IMR-90 (cell line): Measurements from ENCODE around the gene BTN2A1. TPM values are rescaled to one million over a fixed set of nuclear protein-coding genes. Genes with fewer than 3 reads are reported as not detected.

Experiments used
- ATAC-seq: fragments of 200-7000 bp; cut with Tn5 transposase; 2 replicates; pipeline ENCODE4 v1.9.1; 2020; ENCODE audit warnings: low read depth, mild to moderate bottlenecking, moderate library complexity
- BruUV-seq: library from RNA; stranded (reverse); fragments of 400-500 nt; replicated peaks from 2 replicates; lab custom pipeline; 2021; lab: Mats Ljungman, UMichigan
- CTCF ChIA-PET: fragments of 300-600 bp; formaldehyde crosslinking; extraction: SDS; loops from one replicate; lab custom pipeline; 2021; ENCODE audit warnings: antibody characterized with exemption; lab: Yijun Ruan, JAX
- POLR2A ChIA-PET: fragments of 300-600 bp; sonication (Branson Sonifier 250); formaldehyde crosslinking; loops from one replicate; lab custom pipeline; 2022; ENCODE audit warnings: antibody characterized with exemption; ENCODE audit not compliant: unreplicated experiment; lab: Charles Lee
- DNase-seq: peaks from one replicate; pipeline ENCODE4 v3.0.0; 2013
- H2AFZ ChIP-seq: replicated peaks from 2 replicates; pipeline ENCODE3; 2013; ENCODE audit warnings: low read length, mild to moderate bottlenecking; ENCODE audit not compliant: poor library complexity
- H2AK5ac ChIP-seq: 2 replicates; pipeline ENCODE4 v1.6.1; 2013; ENCODE audit warnings: low read depth, low read length, inconsistent platforms
- H2AK9ac ChIP-seq: replicated peaks from 2 replicates; pipeline ENCODE3; 2013; ENCODE audit warnings: mild to moderate bottlenecking, low read depth, low read length, moderate library complexity; ENCODE audit not compliant: poor library complexity
- H2BK120ac ChIP-seq: 2 replicates; pipeline ENCODE4 v1.6.1; 2013; ENCODE audit warnings: low read depth, low read length, inconsistent platforms
- H2BK15ac ChIP-seq: 3 replicates; pipeline ENCODE4 v1.6.1; 2013; ENCODE audit warnings: low read depth, low read length, inconsistent platforms
- H2BK20ac ChIP-seq: 2 replicates; pipeline ENCODE4 v1.6.1; 2013; ENCODE audit warnings: low read depth, mild to moderate bottlenecking, inconsistent platforms, low read length, moderate library complexity
- H2BK5ac ChIP-seq: 2 replicates; pipeline ENCODE4 v1.6.1; 2013; ENCODE audit warnings: mild to moderate bottlenecking, low read depth, low read length, inconsistent platforms; ENCODE audit not compliant: poor library complexity, severe bottlenecking
- H3K14ac ChIP-seq: replicated peaks from 2 replicates; pipeline ENCODE4 v1.6.1; 2013; ENCODE audit warnings: low read depth, low read length, inconsistent platforms
- H3K18ac ChIP-seq: 2 replicates; pipeline ENCODE4 v1.6.1; 2013; ENCODE audit warnings: low read depth, low read length, control low read depth
- H3K23ac ChIP-seq: 2 replicates; pipeline ENCODE4 v1.6.1; 2013; ENCODE audit warnings: low read depth, low read length, inconsistent platforms
- H3K27ac ChIP-seq: 2 replicates; pipeline ENCODE4 v1.5.1; 2013; ENCODE audit warnings: mild to moderate bottlenecking, control low read depth, low read length; ENCODE audit not compliant: insufficient read depth
- H3K27me3 ChIP-seq: 2 replicates; pipeline ENCODE4 v1.6.1; 2013; ENCODE audit warnings: low read length; ENCODE audit not compliant: control insufficient read depth, insufficient read depth
- H3K36me3 ChIP-seq: 2 replicates; pipeline ENCODE4 v1.6.1; 2013; ENCODE audit warnings: low read length, mixed read lengths; ENCODE audit not compliant: control insufficient read depth, insufficient read depth
- H3K4ac ChIP-seq: 2 replicates; pipeline ENCODE4 v1.6.1; 2013; ENCODE audit warnings: low read depth, low read length, inconsistent platforms
- H3K4me1 ChIP-seq: 2 replicates; pipeline ENCODE4 v1.6.1; 2013; ENCODE audit warnings: low read length, mixed read lengths; ENCODE audit not compliant: control insufficient read depth, insufficient read depth
- H3K4me2 ChIP-seq: 2 replicates; pipeline ENCODE4 v1.6.1; 2013; ENCODE audit warnings: low read depth, mild to moderate bottlenecking, control low read depth, low read length, moderate library complexity
- H3K4me3 ChIP-seq: 2 replicates; pipeline ENCODE4 v1.5.1; 2013; ENCODE audit warnings: low read depth, mild to moderate bottlenecking, control low read depth, low read length, moderate library complexity; ENCODE audit not compliant: insufficient read depth
- H3K56ac ChIP-seq: 2 replicates; pipeline ENCODE4 v1.6.1; 2013; ENCODE audit warnings: low read length, inconsistent platforms; ENCODE audit not compliant: insufficient read depth; ENCODE audit errors: extremely low read depth
- H3K79me1 ChIP-seq, 2 experiments: 2 replicates each; pipeline ENCODE4 v1.6.1; 2013; ENCODE audit warnings: low read length in 2 of 2, inconsistent platforms in 1 of 2, low read depth in 1 of 2
- H3K9ac ChIP-seq: 2 replicates; pipeline ENCODE4 v1.6.1; 2013; ENCODE audit warnings: low read depth, low read length, control low read depth
- H3K9me1 ChIP-seq: 2 replicates; pipeline ENCODE4 v1.6.1; 2013; ENCODE audit warnings: low read length, inconsistent platforms; ENCODE audit not compliant: insufficient read depth
- H3K9me3 ChIP-seq: 2 replicates; pipeline ENCODE4 v1.6.1; 2013; ENCODE audit warnings: low read length; ENCODE audit not compliant: control insufficient read depth, insufficient read depth
- H4K20me1 ChIP-seq: 2 replicates; pipeline ENCODE4 v1.6.1; 2013; ENCODE audit warnings: low read length, inconsistent platforms; ENCODE audit not compliant: insufficient read depth
- H4K5ac ChIP-seq: 2 replicates; pipeline ENCODE4 v1.6.1; 2013; ENCODE audit warnings: mild to moderate bottlenecking, low read depth, low read length, control low read depth
- H4K8ac ChIP-seq, 2 experiments: 2 replicates each; pipeline ENCODE4 v1.6.1; 2013; ENCODE audit warnings: low read depth in 2 of 2, low read length in 2 of 2, control low read depth in 1 of 2, inconsistent platforms in 1 of 2
- H4K91ac ChIP-seq: 2 replicates; pipeline ENCODE4 v1.6.1; 2013; ENCODE audit warnings: low read depth, low read length, inconsistent platforms; ENCODE audit not compliant: insufficient read depth
- NFE2L2 ChIP-seq: fragments of 150-350 bp; IDR thresholded peaks from 2 replicates; pipeline ENCODE4 v1.6.1; 2016; ENCODE audit warnings: low read depth, mild to moderate bottlenecking, low read length
- RAD21 ChIP-seq: IDR thresholded peaks from 2 replicates; pipeline ENCODE4 v1.6.1; 2012; ENCODE audit warnings: low read length, improper control_type of control experiment
- SMC3 ChIP-seq: fragments of 150-350 bp; IDR thresholded peaks from 2 replicates; pipeline ENCODE4 v1.6.1; 2016; ENCODE audit warnings: low read depth, mild to moderate bottlenecking, antibody characterized with exemption, low read length, moderate library complexity
- WGBS, 2 experiments: methylation state at CpG; one replicate each; pipeline versions ENCODE4 v1.1.5 to v1.1.7; 2013; ENCODE audit warnings: missing lambda C conversion rate in 2 of 2; ENCODE audit not compliant: insufficient read length in 1 of 2; ENCODE audit errors: extremely low coverage in 2 of 2; 5-methylcytosine and 5-hydroxymethylcytosine counted together
- dilution Hi-C: fragments of 300-500 bp; cut with HindIII; formaldehyde crosslinking; loops from one replicate; pipeline ENCODE4 v1.14.3; 2018; ENCODE audit warnings: low sequenced_read_pairs; ENCODE audit not compliant: unreplicated experiment
- in situ Hi-C: fragments of 300-500 bp; cut with MboI; formaldehyde crosslinking; loops from 3 replicates; pipeline ENCODE4 v1.14.3; 2019; ENCODE audit warnings: low sequenced_read_pairs, inconsistent platforms, mixed read lengths
- intact Hi-C: fragments of 100-400 bp; cut with micrococcal nuclease; formaldehyde crosslinking; loops from 2 replicates; pipeline ENCODE4 v1.10.0; 2022
- polyA plus RNA-seq, 3 experiments: library from polyadenylated mRNA; depleted of rRNA; stranded (reverse); fragments of >200 nt; gene quantifications; 2 replicates each; pipeline ENCODE4 v1.2.3, GENCODE V29; 2012; ENCODE audit warnings: low replicate concordance in 1 of 3
- total RNA-seq: library from RNA; depleted of rRNA; stranded (reverse); fragments of >200 nt; gene quantifications from 2 replicates; pipeline ENCODE4 v1.2.3, GENCODE V29; 2012
- TF ChIP-seq, protein P1 (sequence below): conservative IDR thresholded peaks from 2 replicates; pipeline ENCODE4 v1.5.1; 2012; ENCODE audit warnings: mild to moderate bottlenecking, low read depth, low read length, improper control_type of control experiment

The BTN2A1 gene
- total and polyA plus RNA-seq, 2 of the 4 experiments (the other 2 are of a cell fraction), result 13.6 to 40.2 TPM

DNA sequence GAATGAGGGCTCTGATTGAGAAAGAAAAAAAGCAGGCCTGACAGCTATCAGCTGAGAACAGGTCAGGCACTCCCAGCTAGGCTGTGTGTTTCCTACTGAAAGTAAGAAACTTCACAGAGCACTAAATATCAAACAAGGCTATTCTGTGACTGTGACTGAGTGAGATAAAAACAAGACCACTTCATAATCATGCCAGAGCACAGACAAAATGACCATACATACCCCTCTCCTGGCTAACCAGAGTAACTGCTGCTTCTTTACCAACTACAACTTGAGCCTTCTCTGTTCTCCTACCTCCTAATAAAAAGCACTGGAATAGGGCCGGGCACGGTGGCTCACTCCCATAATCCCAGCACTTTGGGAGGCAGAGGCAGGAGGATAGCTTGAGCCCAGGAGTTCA lies 35.5 kb downstream of the BTN2A1 start:
- dilution Hi-C loops (no loop called here), intact Hi-C loops (loop anchor here (1.0 kb wide), 1 partner anchor 152 kb away; no protein-coding TSS in a partner anchor), in situ Hi-C loops (no loop called here)
- no peaks in the 10 kb centered on the region for H3K9me1 ChIP-seq
- WGBS, 2 experiments, result no CpG with 5 or more reads among the region's 2 CpGs
- no peak overlapping the region for H3K56ac ChIP-seq
- no peak overlapping the region for H2AFZ ChIP-seq
- no peak overlapping the region for H3K9ac ChIP-seq
- H4K5ac ChIP-seq, result no peak overlapping the region
- TF ChIP-seq RAD21 (peak; percentile 53), SMC3 (peak; percentile 41), NFE2L2 (no peak)
- TF ChIP-seq, protein P1, sequence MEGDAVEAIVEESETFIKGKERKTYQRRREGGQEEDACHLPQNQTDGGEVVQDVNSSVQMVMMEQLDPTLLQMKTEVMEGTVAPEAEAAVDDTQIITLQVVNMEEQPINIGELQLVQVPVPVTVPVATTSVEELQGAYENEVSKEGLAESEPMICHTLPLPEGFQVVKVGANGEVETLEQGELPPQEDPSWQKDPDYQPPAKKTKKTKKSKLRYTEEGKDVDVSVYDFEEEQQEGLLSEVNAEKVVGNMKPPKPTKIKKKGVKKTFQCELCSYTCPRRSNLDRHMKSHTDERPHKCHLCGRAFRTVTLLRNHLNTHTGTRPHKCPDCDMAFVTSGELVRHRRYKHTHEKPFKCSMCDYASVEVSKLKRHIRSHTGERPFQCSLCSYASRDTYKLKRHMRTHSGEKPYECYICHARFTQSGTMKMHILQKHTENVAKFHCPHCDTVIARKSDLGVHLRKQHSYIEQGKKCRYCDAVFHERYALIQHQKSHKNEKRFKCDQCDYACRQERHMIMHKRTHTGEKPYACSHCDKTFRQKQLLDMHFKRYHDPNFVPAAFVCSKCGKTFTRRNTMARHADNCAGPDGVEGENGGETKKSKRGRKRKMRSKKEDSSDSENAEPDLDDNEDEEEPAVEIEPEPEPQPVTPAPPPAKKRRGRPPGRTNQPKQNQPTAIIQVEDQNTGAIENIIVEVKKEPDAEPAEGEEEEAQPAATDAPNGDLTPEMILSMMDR, result peak; percentile 38
- DNase-seq, result peak; percentile 55
- no peak overlapping the region for H2BK120ac ChIP-seq
- H3K79me1 ChIP-seq, result no peaks in the 10 kb centered on the region
- no peak overlapping the region for H2BK15ac ChIP-seq
- POLR2A ChIA-PET, result no interaction called here
- no peak overlapping the region for H3K27ac ChIP-seq
- H3K27me3 ChIP-seq, result peaks cover 6% of the 10 kb centered on the region
- no peak overlapping the region for H3K4me2 ChIP-seq
- no peaks in the 10 kb centered on the region for H3K36me3 ChIP-seq
- H3K18ac ChIP-seq, result no peak overlapping the region
- no peak overlapping the region for H2BK20ac ChIP-seq
- no peak overlapping the region for H2AK9ac ChIP-seq
- no peak overlapping the region for H2BK5ac ChIP-seq
- no peak overlapping the region for H4K91ac ChIP-seq
- H3K4me3 ChIP-seq, result no peak overlapping the region
- no peaks in the 10 kb centered on the region for H3K4me1 ChIP-seq
- no peaks in the 10 kb centered on the region for H3K9me3 ChIP-seq
- H4K20me1 ChIP-seq, result no peaks in the 10 kb centered on the region
- CTCF ChIA-PET, result interaction anchor here (0.6 kb wide), 1 partner anchor 10 kb away, joined by 9 read pairs; no protein-coding TSS in a partner anchor
- BruUV-seq, result no TSS peak
- no peak overlapping the region for H2AK5ac ChIP-seq
- no peak overlapping the region for H4K8ac ChIP-seq
- H3K14ac ChIP-seq, result no peak overlapping the region
- no peak overlapping the region for H3K23ac ChIP-seq
- H3K4ac ChIP-seq, result no peak overlapping the region
- peak; percentile 75 for ATAC-seq
